ENCODE results near the gene SLC17A5.
"Not testable (repeated sequence)": the region's sequence is repeated elsewhere in the genome, so short reads cannot be mapped to it uniquely, and the experiment has no call there.

SLC17A5 gene

DNA sequence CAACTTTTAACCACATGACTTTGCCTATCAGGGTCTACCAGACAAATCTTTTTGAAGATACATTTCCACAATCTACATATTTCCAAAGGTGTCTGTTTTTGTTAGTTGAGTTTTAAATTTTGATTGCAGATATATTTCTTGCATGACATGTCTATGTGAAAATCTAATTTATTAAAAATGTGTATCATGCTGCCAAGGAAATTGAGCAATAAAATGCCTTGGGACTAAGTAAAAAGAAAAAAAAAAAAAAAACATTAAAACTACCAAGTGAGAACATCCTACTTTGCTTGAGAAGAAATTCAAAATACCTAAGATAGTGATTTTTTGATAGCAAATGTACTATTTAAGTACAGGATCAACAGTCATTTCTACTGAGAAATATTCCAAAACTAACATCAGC, 17.7 kb downstream of the SLC17A5 start:
- Mint-ChIP-seq H3K9me3 (no peaks in the 10 kb centered on the region), H3K27me3 (ENCODE audit: low read depth, poor library complexity) (no peaks in the 10 kb centered on the region), H3K36me3 (ENCODE audit: low read depth) (peaks cover 20% of the 10 kb centered on the region), H3K4me3 (no peak overlapping the region), H3K27ac (no peak overlapping the region), H3K4me1 (peaks cover 6% of the 10 kb centered on the region)
- TF ChIP-seq, protein P1, sequence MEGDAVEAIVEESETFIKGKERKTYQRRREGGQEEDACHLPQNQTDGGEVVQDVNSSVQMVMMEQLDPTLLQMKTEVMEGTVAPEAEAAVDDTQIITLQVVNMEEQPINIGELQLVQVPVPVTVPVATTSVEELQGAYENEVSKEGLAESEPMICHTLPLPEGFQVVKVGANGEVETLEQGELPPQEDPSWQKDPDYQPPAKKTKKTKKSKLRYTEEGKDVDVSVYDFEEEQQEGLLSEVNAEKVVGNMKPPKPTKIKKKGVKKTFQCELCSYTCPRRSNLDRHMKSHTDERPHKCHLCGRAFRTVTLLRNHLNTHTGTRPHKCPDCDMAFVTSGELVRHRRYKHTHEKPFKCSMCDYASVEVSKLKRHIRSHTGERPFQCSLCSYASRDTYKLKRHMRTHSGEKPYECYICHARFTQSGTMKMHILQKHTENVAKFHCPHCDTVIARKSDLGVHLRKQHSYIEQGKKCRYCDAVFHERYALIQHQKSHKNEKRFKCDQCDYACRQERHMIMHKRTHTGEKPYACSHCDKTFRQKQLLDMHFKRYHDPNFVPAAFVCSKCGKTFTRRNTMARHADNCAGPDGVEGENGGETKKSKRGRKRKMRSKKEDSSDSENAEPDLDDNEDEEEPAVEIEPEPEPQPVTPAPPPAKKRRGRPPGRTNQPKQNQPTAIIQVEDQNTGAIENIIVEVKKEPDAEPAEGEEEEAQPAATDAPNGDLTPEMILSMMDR (IDR thresholded peaks at IDR 0.05) = no peak
- DNase-seq = no peak

DNA sequence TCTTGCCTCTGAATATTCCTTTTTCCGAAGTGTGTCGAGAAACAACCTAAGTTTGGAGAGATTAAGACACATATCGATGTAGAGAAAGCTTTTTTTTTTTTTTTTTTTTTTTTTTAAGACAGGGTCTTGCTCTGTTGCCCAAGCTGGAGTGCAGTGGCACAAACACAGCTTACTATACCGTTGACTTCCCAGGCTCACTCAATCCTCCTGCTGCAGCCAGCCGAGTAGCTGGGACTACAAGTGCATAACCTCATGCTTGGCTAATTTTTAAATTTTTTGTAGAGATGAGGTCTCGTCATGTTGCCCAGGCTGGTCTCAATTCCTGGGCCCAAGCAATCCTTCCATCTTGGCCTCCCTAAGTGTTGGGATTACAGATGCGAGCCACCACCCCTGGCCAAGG, 21.4 kb downstream of the SLC17A5 start:
- TF ChIP-seq, protein P1 (IDR thresholded peaks at IDR 0.05) = no peak
- H3K9me3 Mint-ChIP-seq = no peaks in the 10 kb centered on the region
- no peaks in the 10 kb centered on the region for H3K27me3 Mint-ChIP-seq (ENCODE audit: low read depth, poor library complexity)
- DNase-seq = no peak
- H3K4me3 Mint-ChIP-seq = no peak overlapping the region
- H3K36me3 Mint-ChIP-seq (ENCODE audit: low read depth) = peaks cover 19% of the 10 kb centered on the region
- H3K27ac Mint-ChIP-seq = no peak overlapping the region
- H3K4me1 Mint-ChIP-seq = peaks cover 2% of the 10 kb centered on the region

DNA sequence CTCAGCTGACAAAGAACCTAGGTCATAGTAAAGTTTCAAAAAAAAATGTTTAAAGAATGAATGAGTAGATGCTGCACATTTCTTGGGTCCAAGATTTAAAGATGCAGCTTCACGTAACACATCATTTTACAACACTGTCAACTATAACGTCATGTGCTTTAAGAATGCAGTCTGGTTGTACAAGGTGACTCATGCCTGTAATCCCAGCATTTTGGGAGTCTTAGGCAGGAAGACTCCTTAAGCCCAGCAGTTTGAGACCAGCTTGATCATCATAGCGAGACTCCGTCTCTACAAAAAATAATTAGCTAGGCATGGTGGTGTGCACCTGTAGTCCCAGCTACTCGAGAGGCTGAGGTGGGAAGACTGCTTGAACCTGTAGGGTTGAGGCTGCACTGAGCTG, 21.9 kb downstream of the SLC17A5 start:
- Mint-ChIP-seq H3K4me1 (no peaks in the 10 kb centered on the region), H3K27me3 (ENCODE audit: low read depth, poor library complexity) (no peaks in the 10 kb centered on the region), H3K36me3 (ENCODE audit: low read depth) (peaks cover 19% of the 10 kb centered on the region), H3K27ac (no peak overlapping the region), H3K4me3 (no peak overlapping the region), H3K9me3 (no peaks in the 10 kb centered on the region)
- TF ChIP-seq, protein P1 (IDR thresholded peaks at IDR 0.05) = no peak
- no peak for DNase-seq

DNA sequence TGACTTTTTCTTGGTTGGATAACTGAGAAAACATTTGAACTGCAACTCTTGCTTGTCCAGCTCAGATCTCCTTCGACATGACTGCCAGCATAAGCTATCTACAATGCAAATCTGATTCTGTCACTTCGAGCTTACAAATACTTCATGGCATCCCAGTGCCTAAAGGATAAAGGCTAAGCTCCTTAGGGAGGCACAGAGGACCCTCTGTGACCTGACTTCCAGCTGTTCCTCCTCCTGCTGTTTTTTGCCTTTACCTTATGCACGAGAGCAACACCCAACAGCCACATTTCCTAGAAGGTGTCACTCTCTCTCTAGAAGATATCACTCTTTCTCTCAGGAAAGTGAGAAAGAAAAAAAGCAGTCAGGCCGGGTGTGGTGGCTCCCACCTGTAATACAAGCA, 23.4 kb downstream of the SLC17A5 start:
- TF ChIP-seq, protein P1 (IDR thresholded peaks at IDR 0.05) = no peak
- no peak overlapping the region for H3K27ac Mint-ChIP-seq
- H3K4me3 Mint-ChIP-seq = no peak overlapping the region
- peaks cover 19% of the 10 kb centered on the region for H3K36me3 Mint-ChIP-seq (ENCODE audit: low read depth)
- no peaks in the 10 kb centered on the region for H3K9me3 Mint-ChIP-seq
- no peaks in the 10 kb centered on the region for H3K27me3 Mint-ChIP-seq (ENCODE audit: low read depth, poor library complexity)
- DNase-seq = no peak
- no peaks in the 10 kb centered on the region for H3K4me1 Mint-ChIP-seq

DNA sequence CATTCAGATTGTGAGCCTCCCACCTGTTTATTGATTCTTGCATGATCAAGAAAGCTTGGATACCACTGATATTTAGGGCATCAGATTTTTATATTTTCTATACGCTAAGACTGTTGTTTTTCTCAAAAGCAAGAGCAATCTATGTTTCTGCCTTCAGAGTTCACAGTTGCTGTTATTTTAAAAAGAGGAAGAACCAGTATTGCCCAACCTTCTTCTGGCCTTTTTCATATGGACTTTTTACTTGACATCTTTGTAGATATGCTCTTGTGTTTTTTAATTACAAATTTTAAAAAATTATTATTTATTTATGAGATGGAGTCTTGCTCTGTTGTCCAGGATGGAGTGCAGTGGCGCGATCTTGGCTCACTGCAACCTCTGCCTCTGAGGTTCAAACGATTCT, 28.9 kb downstream of the SLC17A5 start:
- Mint-ChIP-seq H3K27ac (no peak overlapping the region), H3K9me3 (no peaks in the 10 kb centered on the region), H3K4me1 (no peaks in the 10 kb centered on the region), H3K4me3 (no peak overlapping the region), H3K36me3 (ENCODE audit: low read depth) (peaks cover 4% of the 10 kb centered on the region), H3K27me3 (ENCODE audit: low read depth, poor library complexity) (no peaks in the 10 kb centered on the region)
- no peak for DNase-seq
- TF ChIP-seq, protein P1 (IDR thresholded peaks at IDR 0.05) = no peak

DNA sequence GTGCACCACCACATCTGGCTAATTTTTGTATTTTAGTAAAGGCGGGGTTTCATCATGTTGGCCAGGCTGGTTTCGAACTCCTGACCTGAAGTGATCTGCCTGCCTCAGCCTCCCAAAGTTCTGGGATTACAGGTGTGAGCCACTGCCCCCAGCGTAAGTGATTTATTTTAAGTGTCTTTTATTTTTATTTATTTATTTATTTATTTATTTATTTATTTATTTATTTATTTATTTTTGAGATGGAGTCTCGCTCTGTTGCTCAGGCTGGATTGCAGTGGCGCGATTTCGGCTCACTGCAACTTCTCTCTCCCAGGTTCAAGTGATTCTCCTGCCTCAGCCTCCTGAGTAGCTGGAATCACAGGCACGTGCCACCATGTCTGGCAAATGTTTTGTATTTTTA, 30.3 kb downstream of the SLC17A5 start:
- H3K27ac Mint-ChIP-seq; DNase-seq; H3K36me3 Mint-ChIP-seq (ENCODE audit: low read depth); H3K27me3 Mint-ChIP-seq (ENCODE audit: low read depth, poor library complexity); H3K4me3 Mint-ChIP-seq; H3K9me3 Mint-ChIP-seq; H3K4me1 Mint-ChIP-seq: not testable (repeated sequence)

DNA sequence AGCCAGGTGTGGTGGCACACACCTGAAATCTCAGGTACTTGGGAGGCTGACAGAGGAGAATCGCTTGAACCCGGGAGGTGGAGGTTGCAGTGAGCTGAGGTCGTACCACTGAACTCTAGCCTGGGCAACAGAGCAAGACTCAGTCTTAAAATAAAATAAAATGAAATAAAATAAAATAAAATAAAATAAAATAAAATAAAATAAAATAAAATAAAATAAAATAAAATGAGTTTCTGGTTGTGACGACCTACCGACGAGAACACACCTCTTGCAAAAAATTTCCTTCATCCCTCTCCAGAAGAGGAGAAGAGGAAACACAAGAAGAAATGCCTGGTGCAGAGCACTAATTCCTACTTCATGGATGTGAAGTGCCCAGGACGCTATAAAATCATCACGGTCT, 35.7 kb downstream of the SLC17A5 start:
- not testable (repeated sequence) for H3K27ac Mint-ChIP-seq

More for the DNA sequence above, 35.7 kb downstream of the SLC17A5 start:
- not testable (repeated sequence) for DNase-seq; H3K4me3 Mint-ChIP-seq; H3K27me3 Mint-ChIP-seq (ENCODE audit: low read depth, poor library complexity); H3K9me3 Mint-ChIP-seq
- peaks cover 10% of the 10 kb centered on the region for H3K36me3 Mint-ChIP-seq (ENCODE audit: low read depth)
- H3K4me1 Mint-ChIP-seq = peaks cover 10% of the 10 kb centered on the region
